OCI-LY1 (cell line): ENCODE results near the gene XIRP1.

ENCODE experiments used
- CTCF ChIP-seq: fragments of 200-600 bp; sonication (generic), shearing (Covaris generic); IDR thresholded peaks from 2 replicates; pipeline ENCODE4 v1.5.1; 2017; ENCODE audit warnings: mild to moderate bottlenecking, antibody characterized with exemption, low read length, moderate library complexity, mixed read lengths
- EZH2 ChIP-seq: fragments of 200-600 bp; sonication (generic), shearing (Covaris generic); IDR thresholded peaks from 2 replicates; pipeline ENCODE4 v1.8.0; 2017; ENCODE audit warnings: borderline replicate concordance, mixed run types, mild to moderate bottlenecking, antibody characterized with exemption, low read length, moderate library complexity, mixed read lengths

- TF ChIP-seq CTCF (no peak), EZH2 (no peak)
Measured at GRCh38 chr3:39178553-39178952, 13.8 kb downstream of the XIRP1 start.
